HepG2 (cell line): Measurements from ENCODE around the gene VPS11. TPM values are rescaled to one million over a fixed set of nuclear protein-coding genes. Genes with fewer than 3 reads are reported as not detected.

Experiments
- AHR ChIP-seq: IDR thresholded peaks from 2 replicates; pipeline ENCODE4 v1.6.1; 2018; ENCODE audit warnings: missing genetic modification reagents, missing compliant biosample characterization
- MATR3 ChIP-seq: sonication (generic); formaldehyde crosslinking; IDR thresholded peaks from 2 replicates; pipeline ENCODE4 v1.4.0; 2020; ENCODE audit warnings: missing genetic modification reagents
- MAZ ChIP-seq, 2 experiments: sonication (generic) in 1 of 2; formaldehyde crosslinking in 1 of 2; IDR thresholded peaks; 2 replicates each; pipeline versions ENCODE4 v1.5.0 to v1.6.1; 2012 to 2020; ENCODE audit warnings: low read depth in 2 of 2, mild to moderate bottlenecking in 2 of 2, borderline replicate concordance in 1 of 2, improper control_type of control experiment in 1 of 2, low read length in 1 of 2, missing genetic modification reagents in 1 of 2, moderate library complexity in 1 of 2
- PHF20 ChIP-seq: sonication (generic); formaldehyde crosslinking; IDR thresholded peaks from 2 replicates; pipeline ENCODE4 v1.5.0; 2020; ENCODE audit warnings: mild to moderate bottlenecking, missing genetic modification reagents
- RARG ChIP-seq: sonication (generic); formaldehyde crosslinking; IDR thresholded peaks from 2 replicates; pipeline ENCODE4 v1.4.0; 2020; ENCODE audit warnings: low read depth, mild to moderate bottlenecking, missing genetic modification reagents
- RELA ChIP-seq: sonication (generic); formaldehyde crosslinking; IDR thresholded peaks from 2 replicates; pipeline ENCODE4 v1.4.0; 2020; ENCODE audit warnings: missing genetic modification reagents
- SALL2 ChIP-seq: sonication (generic); formaldehyde crosslinking; IDR thresholded peaks from 2 replicates; pipeline ENCODE4 v1.8.1; 2023; ENCODE audit warnings: mild to moderate bottlenecking, missing genetic modification reagents, inconsistent platforms
- SMAD3 ChIP-seq: sonication (generic); formaldehyde crosslinking; IDR thresholded peaks from 2 replicates; pipeline ENCODE4 v1.4.0; 2020; ENCODE audit warnings: missing genetic modification reagents
- SMC3 ChIP-seq: IDR thresholded peaks from 2 replicates; pipeline ENCODE4 v1.6.1; 2011; ENCODE audit warnings: low read length, improper control_type of control experiment
- XBP1 ChIP-seq: sonication (generic); formaldehyde crosslinking; IDR thresholded peaks from 2 replicates; pipeline ENCODE4 v1.5.0; 2020; ENCODE audit warnings: missing genetic modification reagents
- ZBTB42 ChIP-seq: sonication (generic); formaldehyde crosslinking; IDR thresholded peaks from 2 replicates; pipeline ENCODE4 v1.5.0; 2020; ENCODE audit warnings: mild to moderate bottlenecking, missing genetic modification reagents
- ZNF331 ChIP-seq: sonication (generic); formaldehyde crosslinking; IDR thresholded peaks from 2 replicates; pipeline ENCODE4 v1.4.0; 2020; ENCODE audit warnings: missing genetic modification reagents
- ZNF337 ChIP-seq: sonication (generic); formaldehyde crosslinking; IDR thresholded peaks from 2 replicates; pipeline ENCODE4 v1.5.1; 2020; ENCODE audit warnings: missing genetic modification reagents, low read depth, mild to moderate bottlenecking, borderline replicate concordance
- ZNF33B ChIP-seq: sonication (generic); formaldehyde crosslinking; IDR thresholded peaks from 2 replicates; pipeline ENCODE4 v1.5.1; 2020; ENCODE audit warnings: mild to moderate bottlenecking, missing genetic modification reagents
- ZNF451 ChIP-seq: sonication (generic); formaldehyde crosslinking; IDR thresholded peaks from 2 replicates; pipeline ENCODE4 v1.5.0; 2020; ENCODE audit warnings: mild to moderate bottlenecking, missing genetic modification reagents
- polyA plus RNA-seq, 8 experiments: library from polyadenylated mRNA; depleted of rRNA in 3 of 8; stranded (reverse) in 7 of 8; unstranded in 1 of 8; fragments of >200 nt; fragmentation: Illumina TruSeq in 4 of 8; extraction: Trizol in 4 of 8; gene quantifications; 2 replicates each; pipeline versions ENCODE4 v1.2.1 to v1.2.3, GENCODE V29; 2011 to 2016; ENCODE audit warnings: low read depth in 4 of 8, missing spikeins in 1 of 8, mixed read lengths in 1 of 8; ENCODE audit not compliant: insufficient read depth in 1 of 8
- total RNA-seq, 5 experiments: library from RNA; depleted of rRNA; stranded (reverse); fragments of >200 nt; fragmentation: Illumina TruSeq; extraction: Trizol; gene quantifications; 2 replicates each; pipeline ENCODE4 v1.2.3, GENCODE V29; 2016; ENCODE audit warnings: low read depth in 1 of 5
- TF ChIP-seq, protein P1 (sequence below): sonication (generic); formaldehyde crosslinking; IDR thresholded peaks from 2 replicates; pipeline ENCODE4 v1.8.0; 2022; ENCODE audit warnings: mild to moderate bottlenecking, missing genetic modification reagents, borderline replicate concordance
- TF ChIP-seq, protein P2 (sequence below): sonication (generic); formaldehyde crosslinking; IDR thresholded peaks from 2 replicates; pipeline ENCODE4 v1.4.0; 2020; ENCODE audit warnings: low read depth, mild to moderate bottlenecking, missing genetic modification reagents
- TF ChIP-seq, protein P3 (sequence below): sonication (generic); formaldehyde crosslinking; IDR thresholded peaks from 2 replicates; pipeline ENCODE4 v1.5.1; 2020; ENCODE audit warnings: mild to moderate bottlenecking, missing genetic modification reagents, borderline replicate concordance
- TF ChIP-seq, protein P4 (sequence below): sonication (generic); formaldehyde crosslinking; IDR thresholded peaks from 2 replicates; pipeline ENCODE4 v1.8.1; 2023; ENCODE audit warnings: mild to moderate bottlenecking, missing genetic modification reagents

Gene VPS11
- total and polyA plus RNA-seq, 2 of the 13 experiments (the other 11 are each of a cell fraction or from before 2014, with no cell fraction given), result 13.7 to 21.6 TPM

DNA sequence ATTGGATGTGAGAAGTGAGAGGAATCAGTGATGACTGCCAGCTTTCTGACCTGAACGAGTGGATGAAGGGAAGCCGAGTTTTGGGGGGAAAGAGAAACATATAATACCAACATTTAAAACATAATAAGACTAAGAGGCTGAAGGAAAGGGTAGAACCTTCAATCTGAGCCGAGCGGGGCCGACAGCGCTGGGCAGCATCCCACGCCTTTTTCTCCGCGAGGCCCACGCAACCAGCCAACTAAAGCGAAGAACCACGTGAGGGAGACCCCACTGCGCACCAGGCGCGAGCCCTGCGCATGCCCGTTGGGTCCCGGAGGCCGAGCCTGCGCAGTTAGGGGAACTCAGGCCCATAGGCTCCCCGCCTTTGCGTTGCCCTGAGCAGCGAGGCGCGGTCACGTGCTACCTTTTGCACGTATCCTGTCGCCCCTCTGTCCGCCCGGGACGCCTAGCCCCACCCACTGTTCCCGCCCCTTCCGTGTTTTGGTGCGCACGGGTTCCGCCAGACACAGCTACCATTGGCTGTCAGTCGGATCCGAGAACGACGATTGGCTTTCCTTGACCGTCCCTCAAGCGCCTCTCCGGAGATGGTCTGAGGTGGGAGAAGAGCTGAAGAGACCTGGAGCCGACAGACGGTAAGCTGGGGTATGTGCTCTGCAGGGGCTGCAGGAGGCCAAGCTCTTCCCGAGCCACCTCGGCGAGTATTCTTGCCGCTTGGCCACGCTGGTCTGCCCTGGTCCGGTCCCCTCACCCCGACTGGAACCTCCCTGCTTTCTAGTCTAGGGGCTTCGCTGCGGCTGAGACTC, 53.6 kb downstream of the VPS11 start, which contains the start of gene HINFP (continued):
- TF ChIP-seq, protein P1, sequence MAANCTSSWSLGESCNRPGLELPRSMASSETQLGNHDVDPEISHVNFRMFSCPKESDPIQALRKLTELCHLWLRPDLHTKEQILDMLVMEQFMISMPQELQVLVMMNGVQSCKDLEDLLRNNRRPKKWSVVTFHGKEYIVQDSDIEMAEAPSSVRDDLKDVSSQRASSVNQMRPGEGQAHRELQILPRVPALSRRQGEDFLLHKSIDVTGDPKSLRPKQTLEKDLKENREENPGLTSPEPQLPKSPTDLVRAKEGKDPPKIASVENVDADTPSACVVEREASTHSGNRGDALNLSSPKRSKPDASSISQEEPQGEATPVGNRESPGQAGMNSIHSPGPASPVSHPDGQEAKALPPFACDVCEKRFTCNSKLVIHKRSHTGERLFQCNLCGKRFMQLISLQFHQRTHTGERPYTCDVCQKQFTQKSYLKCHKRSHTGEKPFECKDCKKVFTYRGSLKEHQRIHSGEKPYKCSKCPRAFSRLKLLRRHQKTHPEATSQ (CRISPR knock-in tag), result peak; percentile 62; the same call in 1 of the 2 replicates
- no peak; the same call in 1 of the 2 replicates for TF ChIP-seq SMAD3 (CRISPR knock-in tag)
- TF ChIP-seq ZNF337 (CRISPR knock-in tag), result peak; percentile 34; the same call in 1 of the 2 replicates
- TF ChIP-seq MATR3 (CRISPR knock-in tag), result no peak
- TF ChIP-seq ZBTB42 (CRISPR knock-in tag), result no peak
- no peak for TF ChIP-seq XBP1
- TF ChIP-seq, protein P2, sequence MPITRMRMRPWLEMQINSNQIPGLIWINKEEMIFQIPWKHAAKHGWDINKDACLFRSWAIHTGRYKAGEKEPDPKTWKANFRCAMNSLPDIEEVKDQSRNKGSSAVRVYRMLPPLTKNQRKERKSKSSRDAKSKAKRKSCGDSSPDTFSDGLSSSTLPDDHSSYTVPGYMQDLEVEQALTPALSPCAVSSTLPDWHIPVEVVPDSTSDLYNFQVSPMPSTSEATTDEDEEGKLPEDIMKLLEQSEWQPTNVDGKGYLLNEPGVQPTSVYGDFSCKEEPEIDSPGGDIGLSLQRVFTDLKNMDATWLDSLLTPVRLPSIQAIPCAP (CRISPR knock-in tag), result no peak
- TF ChIP-seq ZNF331 (CRISPR knock-in tag), result peak; percentile 22; the same call in 1 of the 2 replicates
- no peak for TF ChIP-seq RELA
- TF ChIP-seq SALL2 (CRISPR knock-in tag), result peak; percentile 66; the same call in 1 of the 2 replicates
- TF ChIP-seq, protein P3, sequence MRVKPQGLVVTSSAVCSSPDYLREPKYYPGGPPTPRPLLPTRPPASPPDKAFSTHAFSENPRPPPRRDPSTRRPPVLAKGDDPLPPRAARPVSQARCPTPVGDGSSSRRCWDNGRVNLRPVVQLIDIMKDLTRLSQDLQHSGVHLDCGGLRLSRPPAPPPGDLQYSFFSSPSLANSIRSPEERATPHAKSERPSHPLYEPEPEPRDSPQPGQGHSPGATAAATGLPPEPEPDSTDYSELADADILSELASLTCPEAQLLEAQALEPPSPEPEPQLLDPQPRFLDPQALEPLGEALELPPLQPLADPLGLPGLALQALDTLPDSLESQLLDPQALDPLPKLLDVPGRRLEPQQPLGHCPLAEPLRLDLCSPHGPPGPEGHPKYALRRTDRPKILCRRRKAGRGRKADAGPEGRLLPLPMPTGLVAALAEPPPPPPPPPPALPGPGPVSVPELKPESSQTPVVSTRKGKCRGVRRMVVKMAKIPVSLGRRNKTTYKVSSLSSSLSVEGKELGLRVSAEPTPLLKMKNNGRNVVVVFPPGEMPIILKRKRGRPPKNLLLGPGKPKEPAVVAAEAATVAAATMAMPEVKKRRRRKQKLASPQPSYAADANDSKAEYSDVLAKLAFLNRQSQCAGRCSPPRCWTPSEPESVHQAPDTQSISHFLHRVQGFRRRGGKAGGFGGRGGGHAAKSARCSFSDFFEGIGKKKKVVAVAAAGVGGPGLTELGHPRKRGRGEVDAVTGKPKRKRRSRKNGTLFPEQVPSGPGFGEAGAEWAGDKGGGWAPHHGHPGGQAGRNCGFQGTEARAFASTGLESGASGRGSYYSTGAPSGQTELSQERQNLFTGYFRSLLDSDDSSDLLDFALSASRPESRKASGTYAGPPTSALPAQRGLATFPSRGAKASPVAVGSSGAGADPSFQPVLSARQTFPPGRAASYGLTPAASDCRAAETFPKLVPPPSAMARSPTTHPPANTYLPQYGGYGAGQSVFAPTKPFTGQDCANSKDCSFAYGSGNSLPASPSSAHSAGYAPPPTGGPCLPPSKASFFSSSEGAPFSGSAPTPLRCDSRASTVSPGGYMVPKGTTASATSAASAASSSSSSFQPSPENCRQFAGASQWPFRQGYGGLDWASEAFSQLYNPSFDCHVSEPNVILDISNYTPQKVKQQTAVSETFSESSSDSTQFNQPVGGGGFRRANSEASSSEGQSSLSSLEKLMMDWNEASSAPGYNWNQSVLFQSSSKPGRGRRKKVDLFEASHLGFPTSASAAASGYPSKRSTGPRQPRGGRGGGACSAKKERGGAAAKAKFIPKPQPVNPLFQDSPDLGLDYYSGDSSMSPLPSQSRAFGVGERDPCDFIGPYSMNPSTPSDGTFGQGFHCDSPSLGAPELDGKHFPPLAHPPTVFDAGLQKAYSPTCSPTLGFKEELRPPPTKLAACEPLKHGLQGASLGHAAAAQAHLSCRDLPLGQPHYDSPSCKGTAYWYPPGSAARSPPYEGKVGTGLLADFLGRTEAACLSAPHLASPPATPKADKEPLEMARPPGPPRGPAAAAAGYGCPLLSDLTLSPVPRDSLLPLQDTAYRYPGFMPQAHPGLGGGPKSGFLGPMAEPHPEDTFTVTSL (CRISPR knock-in tag), result no peak
- TF ChIP-seq ZNF33B (CRISPR knock-in tag), result 0 out of 2 replicates have a peak, but pooled peaks have one; percentile 29
- no peak for TF ChIP-seq RARG
- TF ChIP-seq PHF20 (CRISPR knock-in tag), result peak; percentile 73
- no peak for TF ChIP-seq SMC3
- TF ChIP-seq MAZ (IDR thresholded peaks at IDR 0.05; ENCODE audit: borderline replicate concordance, low read depth, low read length), result 0 out of 2 replicates have a peak, but pooled peaks have one; percentile 39
- TF ChIP-seq MAZ (CRISPR knock-in tag; IDR thresholded peaks at IDR 0.05; ENCODE audit: low read depth), result peak; percentile 48
- TF ChIP-seq ZNF451, result 0 out of 2 replicates have a peak, but pooled peaks have one; percentile 51
- TF ChIP-seq, protein P4, sequence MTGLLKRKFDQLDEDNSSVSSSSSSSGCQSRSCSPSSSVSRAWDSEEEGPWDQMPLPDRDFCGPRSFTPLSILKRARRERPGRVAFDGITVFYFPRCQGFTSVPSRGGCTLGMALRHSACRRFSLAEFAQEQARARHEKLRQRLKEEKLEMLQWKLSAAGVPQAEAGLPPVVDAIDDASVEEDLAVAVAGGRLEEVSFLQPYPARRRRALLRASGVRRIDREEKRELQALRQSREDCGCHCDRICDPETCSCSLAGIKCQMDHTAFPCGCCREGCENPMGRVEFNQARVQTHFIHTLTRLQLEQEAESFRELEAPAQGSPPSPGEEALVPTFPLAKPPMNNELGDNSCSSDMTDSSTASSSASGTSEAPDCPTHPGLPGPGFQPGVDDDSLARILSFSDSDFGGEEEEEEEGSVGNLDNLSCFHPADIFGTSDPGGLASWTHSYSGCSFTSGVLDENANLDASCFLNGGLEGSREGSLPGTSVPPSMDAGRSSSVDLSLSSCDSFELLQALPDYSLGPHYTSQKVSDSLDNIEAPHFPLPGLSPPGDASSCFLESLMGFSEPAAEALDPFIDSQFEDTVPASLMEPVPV (CRISPR knock-in tag), result peak; percentile 72; the same call in 1 of the 2 replicates
- 0 out of 2 replicates have a peak, but pooled peaks have one; percentile 17 for TF ChIP-seq AHR (CRISPR knock-in tag)
